ENCODE measurements around the gene ZNF684.

The ZNF684 gene

GRCh38 chr1:40575336-40575735 is 43.9 kb downstream of the ZNF684 start:
- no peak for DNase-seq

- DNase-seq = no peak
Measured at GRCh38 chr1:40582116-40582515, 50.7 kb downstream of the ZNF684 start.

DNA sequence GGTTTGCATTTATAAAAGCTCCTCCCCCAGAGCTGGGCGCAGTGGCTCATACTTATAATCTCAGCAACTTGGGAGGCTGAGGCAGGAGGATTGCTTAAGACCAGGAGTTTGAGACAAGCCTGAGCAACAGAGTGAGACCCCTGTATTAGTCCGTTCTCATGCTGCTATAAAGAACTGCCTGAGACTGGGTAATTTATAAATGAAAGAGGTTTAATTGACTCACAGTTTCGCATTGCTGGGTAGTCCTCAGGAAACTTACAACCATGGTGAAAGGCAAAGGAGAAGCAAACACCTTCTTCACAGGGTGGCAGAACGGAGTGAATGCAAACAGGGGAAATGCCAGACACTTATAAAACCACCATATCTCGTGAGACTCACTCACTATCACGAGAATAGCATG is 52.5 kb downstream of the ZNF684 start:
- no peak for DNase-seq

DNA sequence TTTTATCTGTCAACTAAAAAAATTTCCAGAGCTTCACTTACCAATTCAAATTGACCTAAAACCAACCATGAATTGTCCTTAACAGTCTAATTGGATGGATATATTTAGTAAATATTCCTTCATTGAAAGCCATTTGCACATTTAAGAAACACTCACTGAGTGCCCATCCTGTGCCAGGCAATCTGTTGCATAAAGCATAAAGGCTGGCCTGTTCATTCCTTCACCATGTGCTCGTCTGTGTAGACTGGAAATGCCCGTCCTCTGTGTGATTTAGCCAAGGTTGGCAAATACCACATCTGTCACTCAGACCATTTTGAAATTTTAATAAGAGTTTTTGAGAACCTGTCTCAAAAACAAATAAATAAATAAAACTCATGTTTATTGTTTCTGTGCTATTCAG is 57.1 kb downstream of the ZNF684 start:
- DNase-seq = no peak

DNA sequence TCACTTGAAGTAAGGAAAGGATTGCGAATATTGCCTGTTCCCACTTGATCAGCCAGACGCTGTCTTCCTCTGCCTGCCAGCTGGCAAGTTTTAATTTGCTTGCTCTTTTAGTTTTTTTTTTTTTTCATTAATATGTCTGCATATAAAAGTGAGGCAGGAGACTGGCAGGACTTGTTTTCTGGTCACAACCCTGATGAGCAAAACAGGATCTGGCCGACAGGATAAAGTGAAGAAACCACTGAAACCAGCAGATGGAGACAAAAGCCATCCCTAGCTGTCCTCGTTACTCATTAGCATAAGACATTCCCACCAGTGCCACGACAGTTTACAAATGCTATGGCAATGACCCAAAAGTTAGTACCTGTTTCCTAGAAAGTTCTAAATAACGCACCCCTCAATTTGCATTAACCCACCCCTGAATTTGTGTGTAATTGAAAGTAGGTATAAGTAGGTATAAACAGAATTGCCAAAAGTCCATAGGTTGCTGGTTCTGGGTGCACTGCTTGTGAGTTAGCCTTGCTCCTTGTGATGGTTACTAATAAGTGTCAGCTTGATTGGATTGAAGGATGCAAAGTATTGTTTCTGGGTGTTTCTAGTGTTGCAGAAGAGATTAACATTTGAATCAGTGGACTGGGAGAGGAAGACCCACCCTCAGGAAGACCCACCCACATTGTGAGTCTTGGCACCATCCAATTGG is 60.8 kb downstream of the ZNF684 start:
- peak; percentile 67 to 77 (median 73) for DNase-seq

DNA sequence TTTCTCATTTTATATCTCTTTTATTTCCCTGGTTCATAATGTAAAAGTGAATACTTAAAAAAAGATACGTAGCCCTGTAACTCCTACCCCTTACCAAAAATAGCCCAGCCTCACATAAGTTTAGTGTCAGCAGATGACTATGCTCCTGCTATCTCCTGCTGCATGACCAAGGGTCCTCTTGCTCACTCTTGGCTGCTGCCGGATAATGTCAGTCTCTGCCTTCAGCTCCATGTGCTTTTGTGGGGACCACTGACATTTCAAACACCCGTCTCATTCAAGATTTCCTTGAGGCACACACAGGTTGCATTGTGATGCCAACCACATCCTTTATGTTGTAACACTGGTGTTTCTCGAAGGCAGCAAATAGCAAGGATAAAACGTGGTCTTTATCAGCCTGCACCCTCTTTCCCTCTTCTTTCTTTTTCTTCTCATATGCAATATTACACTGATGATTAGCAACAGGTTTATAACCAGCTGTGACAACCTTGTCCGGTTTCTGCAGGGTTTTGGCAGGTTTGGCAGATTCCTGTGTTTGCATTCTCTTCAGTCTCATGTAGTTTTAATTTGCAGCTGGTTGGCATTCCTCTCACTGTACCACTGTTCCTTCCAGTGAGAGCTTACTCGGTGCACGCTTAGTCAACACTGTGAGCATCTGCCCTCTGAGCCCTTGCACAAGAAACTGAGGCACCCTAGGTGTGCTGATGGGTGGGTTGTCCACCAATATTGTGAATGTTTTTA is 62.2 kb downstream of the ZNF684 start:
- no peak for DNase-seq

- DNase-seq = no peak
Measured at GRCh38 chr1:40594187-40594531, 62.7 kb downstream of the ZNF684 start.

DNA sequence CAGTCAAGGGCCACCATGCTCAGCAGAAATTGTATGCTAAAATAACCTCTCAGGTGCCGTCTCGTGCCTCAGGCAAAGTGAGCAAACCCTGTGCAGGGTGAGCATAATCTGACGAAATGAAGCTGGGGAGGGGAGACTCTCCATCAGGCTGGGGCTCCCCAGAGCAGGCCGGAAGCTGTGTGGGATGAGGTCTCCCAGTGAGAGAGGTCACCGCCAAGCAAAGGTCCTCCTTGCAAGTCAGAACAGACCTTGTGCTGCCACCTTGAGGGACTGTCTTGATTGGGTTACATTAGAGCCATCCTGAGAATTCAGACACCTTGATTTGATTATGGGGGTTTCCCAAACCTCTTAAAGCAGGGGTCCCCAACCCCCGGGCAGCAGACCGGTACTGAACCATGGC is 64.2 kb downstream of the ZNF684 start:
- no peak for DNase-seq
